ENCODE measurements around the gene TCF7L2.

- TF ChIP-seq OSR1 (CRISPR knock-in tag; IDR thresholded peaks at IDR 0.05) (no peak), ZNF70 (CRISPR knock-in tag; IDR thresholded peaks at IDR 0.05) (no peak), ZC3H10 (CRISPR knock-in tag; IDR thresholded peaks at IDR 0.05) (no peak), ZNF8 (CRISPR knock-in tag; IDR thresholded peaks at IDR 0.05) (no peak), ESRRG (CRISPR knock-in tag; IDR thresholded peaks at IDR 0.05) (no peak)
- TF ChIP-seq, protein P1, sequence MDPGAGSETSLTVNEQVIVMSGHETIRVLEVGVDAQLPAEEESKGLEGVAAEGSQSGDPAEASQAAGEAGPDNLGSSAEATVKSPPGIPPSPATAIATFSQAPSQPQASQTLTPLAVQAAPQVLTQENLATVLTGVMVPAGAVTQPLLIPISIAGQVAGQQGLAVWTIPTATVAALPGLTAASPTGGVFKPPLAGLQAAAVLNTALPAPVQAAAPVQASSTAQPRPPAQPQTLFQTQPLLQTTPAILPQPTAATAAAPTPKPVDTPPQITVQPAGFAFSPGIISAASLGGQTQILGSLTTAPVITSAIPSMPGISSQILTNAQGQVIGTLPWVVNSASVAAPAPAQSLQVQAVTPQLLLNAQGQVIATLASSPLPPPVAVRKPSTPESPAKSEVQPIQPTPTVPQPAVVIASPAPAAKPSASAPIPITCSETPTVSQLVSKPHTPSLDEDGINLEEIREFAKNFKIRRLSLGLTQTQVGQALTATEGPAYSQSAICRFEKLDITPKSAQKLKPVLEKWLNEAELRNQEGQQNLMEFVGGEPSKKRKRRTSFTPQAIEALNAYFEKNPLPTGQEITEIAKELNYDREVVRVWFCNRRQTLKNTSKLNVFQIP (CRISPR knock-in tag; IDR thresholded peaks at IDR 0.05; ENCODE audit: borderline replicate concordance, low read depth): no peak
- TF ChIP-seq, protein P2, sequence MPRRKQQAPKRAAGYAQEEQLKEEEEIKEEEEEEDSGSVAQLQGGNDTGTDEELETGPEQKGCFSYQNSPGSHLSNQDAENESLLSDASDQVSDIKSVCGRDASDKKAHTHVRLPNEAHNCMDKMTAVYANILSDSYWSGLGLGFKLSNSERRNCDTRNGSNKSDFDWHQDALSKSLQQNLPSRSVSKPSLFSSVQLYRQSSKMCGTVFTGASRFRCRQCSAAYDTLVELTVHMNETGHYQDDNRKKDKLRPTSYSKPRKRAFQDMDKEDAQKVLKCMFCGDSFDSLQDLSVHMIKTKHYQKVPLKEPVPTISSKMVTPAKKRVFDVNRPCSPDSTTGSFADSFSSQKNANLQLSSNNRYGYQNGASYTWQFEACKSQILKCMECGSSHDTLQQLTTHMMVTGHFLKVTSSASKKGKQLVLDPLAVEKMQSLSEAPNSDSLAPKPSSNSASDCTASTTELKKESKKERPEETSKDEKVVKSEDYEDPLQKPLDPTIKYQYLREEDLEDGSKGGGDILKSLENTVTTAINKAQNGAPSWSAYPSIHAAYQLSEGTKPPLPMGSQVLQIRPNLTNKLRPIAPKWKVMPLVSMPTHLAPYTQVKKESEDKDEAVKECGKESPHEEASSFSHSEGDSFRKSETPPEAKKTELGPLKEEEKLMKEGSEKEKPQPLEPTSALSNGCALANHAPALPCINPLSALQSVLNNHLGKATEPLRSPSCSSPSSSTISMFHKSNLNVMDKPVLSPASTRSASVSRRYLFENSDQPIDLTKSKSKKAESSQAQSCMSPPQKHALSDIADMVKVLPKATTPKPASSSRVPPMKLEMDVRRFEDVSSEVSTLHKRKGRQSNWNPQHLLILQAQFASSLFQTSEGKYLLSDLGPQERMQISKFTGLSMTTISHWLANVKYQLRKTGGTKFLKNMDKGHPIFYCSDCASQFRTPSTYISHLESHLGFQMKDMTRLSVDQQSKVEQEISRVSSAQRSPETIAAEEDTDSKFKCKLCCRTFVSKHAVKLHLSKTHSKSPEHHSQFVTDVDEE (CRISPR knock-in tag; IDR thresholded peaks at IDR 0.05): no peak
Measured at GRCh38 chr10:113038183-113038582, 88.1 kb downstream of the TCF7L2 start.

All from SK-N-SH treated with all-trans-retinoic acid at 6 μM for 48 hours (cell line).